ENCODE data around the gene PSD2. TPM values are rescaled to one million over a fixed set of nuclear protein-coding genes. Genes with fewer than 3 reads are reported as not detected.

Gene PSD2
- total RNA-seq, 1 experiment from 2014 or later: not detected

DNA sequence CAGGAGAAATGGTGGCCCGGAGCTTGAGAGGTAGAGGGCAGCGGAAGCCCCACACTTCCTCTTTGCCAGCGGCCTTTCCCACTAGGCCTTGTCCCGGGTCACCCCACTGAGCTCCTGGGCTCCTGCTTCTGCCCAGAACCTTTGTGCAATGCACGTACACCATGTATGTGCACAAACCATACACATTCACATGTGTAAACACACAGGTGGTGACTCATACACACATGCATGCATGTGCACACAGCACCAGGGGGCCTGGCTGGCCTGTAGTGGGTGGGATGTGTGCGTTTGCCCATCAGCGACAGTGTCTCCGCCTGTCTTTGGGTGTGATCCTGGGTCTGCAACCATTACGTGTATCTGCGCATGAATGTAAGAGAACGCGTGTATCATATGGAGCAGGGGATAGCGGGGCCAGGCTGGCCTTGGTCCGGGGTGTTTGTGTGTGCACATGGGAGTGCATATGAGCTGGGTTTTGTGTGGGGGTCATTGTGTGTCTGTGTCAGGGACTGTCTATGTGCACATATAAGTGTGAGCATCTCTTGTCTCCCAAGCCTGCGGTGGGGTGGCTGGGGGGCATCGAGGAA is 43.7 kb downstream of the PSD2 start:
- no peak overlapping the region for H3K4me3 Mint-ChIP-seq (ENCODE audit: low read depth, unreplicated experiment)
- TF ChIP-seq, protein P1, sequence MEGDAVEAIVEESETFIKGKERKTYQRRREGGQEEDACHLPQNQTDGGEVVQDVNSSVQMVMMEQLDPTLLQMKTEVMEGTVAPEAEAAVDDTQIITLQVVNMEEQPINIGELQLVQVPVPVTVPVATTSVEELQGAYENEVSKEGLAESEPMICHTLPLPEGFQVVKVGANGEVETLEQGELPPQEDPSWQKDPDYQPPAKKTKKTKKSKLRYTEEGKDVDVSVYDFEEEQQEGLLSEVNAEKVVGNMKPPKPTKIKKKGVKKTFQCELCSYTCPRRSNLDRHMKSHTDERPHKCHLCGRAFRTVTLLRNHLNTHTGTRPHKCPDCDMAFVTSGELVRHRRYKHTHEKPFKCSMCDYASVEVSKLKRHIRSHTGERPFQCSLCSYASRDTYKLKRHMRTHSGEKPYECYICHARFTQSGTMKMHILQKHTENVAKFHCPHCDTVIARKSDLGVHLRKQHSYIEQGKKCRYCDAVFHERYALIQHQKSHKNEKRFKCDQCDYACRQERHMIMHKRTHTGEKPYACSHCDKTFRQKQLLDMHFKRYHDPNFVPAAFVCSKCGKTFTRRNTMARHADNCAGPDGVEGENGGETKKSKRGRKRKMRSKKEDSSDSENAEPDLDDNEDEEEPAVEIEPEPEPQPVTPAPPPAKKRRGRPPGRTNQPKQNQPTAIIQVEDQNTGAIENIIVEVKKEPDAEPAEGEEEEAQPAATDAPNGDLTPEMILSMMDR (IDR thresholded peaks at IDR 0.05; ENCODE audit: unreplicated experiment): no peak
- peaks cover 99% of the 10 kb centered on the region for H3K27me3 Mint-ChIP-seq (ENCODE audit: unreplicated experiment)
- intact Hi-C loops (cut with micrococcal nuclease; ENCODE audit: unreplicated experiment): no loop called here
- no peak overlapping the region for H3K27ac Mint-ChIP-seq (ENCODE audit: unreplicated experiment)
- CTCF ChIA-PET: no interaction called here
- H3K36me3 Mint-ChIP-seq (ENCODE audit: insufficient read depth, unreplicated experiment): no peaks in the 10 kb centered on the region
- H3K9me3 Mint-ChIP-seq (ENCODE audit: low read depth, unreplicated experiment): no peaks in the 10 kb centered on the region
- H3K4me1 Mint-ChIP-seq (ENCODE audit: low read depth, unreplicated experiment): no peaks in the 10 kb centered on the region
- DNase-seq: no peak
- no TSS peak for BruUV-seq (replicated peaks)

DNA sequence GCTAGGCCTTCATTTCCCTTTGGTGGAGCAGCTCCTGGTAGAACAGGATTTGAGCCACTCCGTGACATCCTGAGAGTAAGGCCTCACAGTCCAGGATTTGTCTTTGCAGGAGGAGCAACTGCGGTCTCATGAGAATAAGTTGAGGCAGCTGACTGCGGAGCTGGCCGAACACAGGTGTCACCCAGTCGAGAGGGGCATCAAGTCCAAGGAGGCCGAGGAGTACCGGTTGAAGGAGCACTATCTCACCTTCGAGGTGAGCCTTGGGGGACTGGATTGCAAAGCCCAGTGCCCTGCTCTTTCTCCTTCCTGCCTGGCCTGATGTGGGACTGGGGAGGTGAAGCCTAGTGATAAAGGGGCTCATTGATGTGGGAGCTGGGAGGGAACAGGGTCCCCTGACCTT is 44.3 kb downstream of the PSD2 start:
- Mint-ChIP-seq H3K27me3 (ENCODE audit: unreplicated experiment) (peaks cover 99% of the 10 kb centered on the region), H3K36me3 (ENCODE audit: insufficient read depth, unreplicated experiment) (no peaks in the 10 kb centered on the region), H3K9me3 (ENCODE audit: low read depth, unreplicated experiment) (no peaks in the 10 kb centered on the region), H3K4me3 (ENCODE audit: low read depth, unreplicated experiment) (no peak overlapping the region), H3K27ac (ENCODE audit: unreplicated experiment) (no peak overlapping the region), H3K4me1 (ENCODE audit: low read depth, unreplicated experiment) (no peaks in the 10 kb centered on the region)
- TF ChIP-seq, protein P1 (IDR thresholded peaks at IDR 0.05; ENCODE audit: unreplicated experiment): no peak
- no peak for DNase-seq
- BruUV-seq (replicated peaks): no TSS peak
- CTCF ChIA-PET: interaction anchor here (0.7 kb wide), 1 partner anchor 42 kb away, joined by 3 read pairs; no protein-coding TSS in a partner anchor
- intact Hi-C loops (cut with micrococcal nuclease; ENCODE audit: unreplicated experiment): no loop called here

DNA sequence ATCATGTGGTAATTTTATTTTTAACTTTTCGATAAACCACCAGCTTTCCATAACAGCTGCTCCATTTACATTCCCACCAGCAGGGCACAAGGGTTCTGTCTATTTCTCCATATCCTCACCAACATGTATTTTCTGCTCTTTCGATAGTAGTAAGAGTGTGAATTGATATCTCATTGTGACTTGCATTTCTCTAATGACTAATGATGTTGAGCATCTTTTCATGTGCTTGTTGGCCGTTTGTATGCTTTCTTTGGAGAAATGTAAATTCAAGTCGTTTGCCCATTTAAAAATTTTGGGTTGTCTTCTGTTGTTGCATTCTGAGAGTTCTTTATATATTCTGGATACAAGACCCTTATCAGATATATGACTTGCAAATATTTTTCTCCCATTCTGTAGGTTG is 45.9 kb downstream of the PSD2 start:
- no peaks in the 10 kb centered on the region for H3K9me3 Mint-ChIP-seq (ENCODE audit: low read depth, unreplicated experiment)
- peaks cover 99% of the 10 kb centered on the region for H3K27me3 Mint-ChIP-seq (ENCODE audit: unreplicated experiment)
- CTCF ChIA-PET: no interaction called here
- TF ChIP-seq, protein P1 (IDR thresholded peaks at IDR 0.05; ENCODE audit: unreplicated experiment): no peak
- no peaks in the 10 kb centered on the region for H3K36me3 Mint-ChIP-seq (ENCODE audit: insufficient read depth, unreplicated experiment)
- DNase-seq: no peak
- no peaks in the 10 kb centered on the region for H3K4me1 Mint-ChIP-seq (ENCODE audit: low read depth, unreplicated experiment)
- H3K4me3 Mint-ChIP-seq (ENCODE audit: low read depth, unreplicated experiment): no peak overlapping the region
- H3K27ac Mint-ChIP-seq (ENCODE audit: unreplicated experiment): no peak overlapping the region
- no TSS peak for BruUV-seq (replicated peaks)
- intact Hi-C loops (cut with micrococcal nuclease; ENCODE audit: unreplicated experiment): no loop called here

DNA sequence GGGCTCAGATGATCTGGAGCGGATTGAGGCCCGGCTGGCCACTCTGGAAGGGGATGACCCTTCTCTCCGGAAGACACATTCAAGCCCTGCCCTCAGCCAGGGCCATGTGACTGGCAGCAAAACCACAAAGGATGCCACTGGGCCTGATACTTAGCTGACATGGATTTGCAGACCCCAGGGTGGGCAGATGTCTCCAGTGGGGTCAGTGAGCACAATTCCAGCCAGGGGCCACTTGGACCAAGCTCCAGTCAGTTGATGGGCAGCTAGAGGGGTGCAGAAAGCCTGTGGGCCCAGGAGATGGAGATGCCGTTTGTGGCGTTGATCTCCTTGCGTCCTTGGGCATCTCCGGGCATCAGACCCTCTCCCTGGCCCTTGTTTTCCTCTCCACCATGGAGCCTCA is 46.7 kb downstream of the PSD2 start:
- no peak overlapping the region for H3K27ac Mint-ChIP-seq (ENCODE audit: unreplicated experiment)
- H3K4me1 Mint-ChIP-seq (ENCODE audit: low read depth, unreplicated experiment): no peaks in the 10 kb centered on the region
- peaks cover 1% of the 10 kb centered on the region for H3K36me3 Mint-ChIP-seq (ENCODE audit: insufficient read depth, unreplicated experiment)
- no peak overlapping the region for H3K4me3 Mint-ChIP-seq (ENCODE audit: low read depth, unreplicated experiment)
- intact Hi-C loops (cut with micrococcal nuclease; ENCODE audit: unreplicated experiment): no loop called here
- no peaks in the 10 kb centered on the region for H3K9me3 Mint-ChIP-seq (ENCODE audit: low read depth, unreplicated experiment)
- BruUV-seq (replicated peaks): no TSS peak
- DNase-seq: no peak
- TF ChIP-seq, protein P1 (IDR thresholded peaks at IDR 0.05; ENCODE audit: unreplicated experiment): no peak
- CTCF ChIA-PET: interaction anchor here (2.2 kb wide), 1 partner anchor 55 kb away, joined by 9 read pairs; no protein-coding TSS in a partner anchor
- peaks cover 99% of the 10 kb centered on the region for H3K27me3 Mint-ChIP-seq (ENCODE audit: unreplicated experiment)

Data from Calu3 (cell line).